Parathyroid adenoma (tissue), 2 donors: ENCODE data around the gene ERAP2.

Experiments used
- H2AFZ ChIP-seq: fragments of 300-600 bp; sonication (generic); one replicate; pipeline ENCODE4 v1.7.0; 2017; ENCODE audit warnings: antibody characterized with exemption, mild to moderate bottlenecking
- H3K27ac ChIP-seq: fragments of 300-600 bp; sonication (generic); one replicate; pipeline ENCODE4 v1.7.0; 2017
- H3K27me3 ChIP-seq: fragments of 300-600 bp; sonication (generic); one replicate; pipeline ENCODE4 v1.7.0; 2017; ENCODE audit warnings: low read length; ENCODE audit not compliant: control insufficient read depth, insufficient read depth
- H3K36me3 ChIP-seq: fragments of 300-600 bp; sonication (generic); one replicate; pipeline ENCODE4 v1.7.0; 2017; ENCODE audit warnings: low read length; ENCODE audit not compliant: control insufficient read depth, insufficient read depth
- H3K4me1 ChIP-seq: fragments of 300-600 bp; sonication (generic); one replicate; pipeline ENCODE4 v1.7.0; 2017; ENCODE audit warnings: control low read depth
- H3K4me2 ChIP-seq: fragments of 300-600 bp; sonication (generic); one replicate; pipeline ENCODE4 v1.7.0; 2017; ENCODE audit warnings: low read length
- H3K4me3 ChIP-seq: fragments of 300-600 bp; sonication (generic); one replicate; pipeline ENCODE4 v1.7.0; 2017; ENCODE audit warnings: low read depth, low read length
- H3K79me2 ChIP-seq: fragments of 300-600 bp; sonication (generic); one replicate; pipeline ENCODE4 v1.7.0; 2017; ENCODE audit warnings: control low read depth
- H3K9ac ChIP-seq: fragments of 300-600 bp; sonication (generic); one replicate; pipeline ENCODE4 v1.7.0; 2017; ENCODE audit warnings: mild to moderate bottlenecking
- H3K9me3 ChIP-seq: fragments of 300-600 bp; sonication (generic); one replicate; pipeline ENCODE4 v1.7.0; 2017; ENCODE audit warnings: low read length; ENCODE audit not compliant: control insufficient read depth
- CTCF ChIP-seq: fragments of 300-600 bp; sonication (generic); IDR thresholded peaks from one replicate; pipeline ENCODE4 v1.7.0; 2017; ENCODE audit warnings: antibody characterized with exemption, mild to moderate bottlenecking
- donor health status: primary hyperparathyroidism.

Gene ERAP2

GRCh38 chr5:96855031-96855872, 21.0 kb upstream of the ERAP2 start:
- Histone ChIP-seq H3K4me1 (peaks cover 14% of the 10 kb centered on the region), H3K36me3 (no peaks in the 10 kb centered on the region), H2AFZ (peak overlapping the region; percentile 80), H3K27ac (no peak overlapping the region), H3K27me3 (no peaks in the 10 kb centered on the region), H3K4me3 (no peak overlapping the region), H3K9ac (no peak overlapping the region), H3K4me2 (no peak overlapping the region), H3K9me3 (no peaks in the 10 kb centered on the region), H3K79me2 (no peaks in the 10 kb centered on the region)
- TF ChIP-seq CTCF = no peak

- Histone ChIP-seq H3K36me3 (no peaks in the 10 kb centered on the region), H3K4me1 (peaks cover 13% of the 10 kb centered on the region), H3K4me3 (no peak overlapping the region), H3K27ac (no peak overlapping the region), H3K4me2 (no peak overlapping the region), H3K27me3 (no peaks in the 10 kb centered on the region), H3K9me3 (no peaks in the 10 kb centered on the region), H3K79me2 (no peaks in the 10 kb centered on the region), H3K9ac (no peak overlapping the region), H2AFZ (no peak overlapping the region)
- no peak for TF ChIP-seq CTCF
Observed at GRCh38 chr5:96856371-96856770, 19.9 kb upstream of the ERAP2 start.

GRCh38 chr5:96857454-96857853, 18.8 kb upstream of the ERAP2 start:
- TF ChIP-seq CTCF = no peak
- H3K9ac ChIP-seq = no peak overlapping the region
- no peak overlapping the region for H3K4me2 ChIP-seq
- no peaks in the 10 kb centered on the region for H3K9me3 ChIP-seq
- no peaks in the 10 kb centered on the region for H3K36me3 ChIP-seq
- no peaks in the 10 kb centered on the region for H3K79me2 ChIP-seq
- no peak overlapping the region for H2AFZ ChIP-seq
- no peak overlapping the region for H3K4me3 ChIP-seq
- H3K4me1 ChIP-seq = peaks cover 10% of the 10 kb centered on the region
- no peak overlapping the region for H3K27ac ChIP-seq
- no peaks in the 10 kb centered on the region for H3K27me3 ChIP-seq

- Histone ChIP-seq H3K4me2 (no peak overlapping the region), H3K36me3 (no peaks in the 10 kb centered on the region), H3K4me1 (peaks cover 10% of the 10 kb centered on the region), H3K27ac (no peak overlapping the region), H3K27me3 (no peaks in the 10 kb centered on the region), H3K9ac (no peak overlapping the region), H3K4me3 (no peak overlapping the region), H3K9me3 (no peaks in the 10 kb centered on the region), H3K79me2 (no peaks in the 10 kb centered on the region), H2AFZ (no peak overlapping the region)
- no peak for TF ChIP-seq CTCF
Observed at GRCh38 chr5:96857924-96858323, 18.4 kb upstream of the ERAP2 start.

GRCh38 chr5:96859375-96859774, 16.9 kb upstream of the ERAP2 start:
- Histone ChIP-seq H2AFZ (no peak overlapping the region), H3K9me3 (no peaks in the 10 kb centered on the region), H3K27ac (no peak overlapping the region), H3K4me3 (no peak overlapping the region), H3K9ac (no peak overlapping the region), H3K4me2 (no peak overlapping the region), H3K27me3 (no peaks in the 10 kb centered on the region), H3K4me1 (peaks cover 10% of the 10 kb centered on the region), H3K79me2 (no peaks in the 10 kb centered on the region), H3K36me3 (no peaks in the 10 kb centered on the region)
- no peak for TF ChIP-seq CTCF
